GM21381 (cell line): Measurements from ENCODE around the gene AURKAIP1.
"Not testable (repeated sequence)": the region's sequence is repeated elsewhere in the genome, so short reads cannot be mapped to it uniquely, and the experiment has no call there.

Experiments used
- ATAC-seq: cut with Tn5 transposase; IDR thresholded peaks from one replicate; pipeline ENCODE4 v1.9.1; 2021; ENCODE audit warnings: mild to moderate bottlenecking, moderate library complexity; ENCODE audit not compliant: unreplicated experiment

The AURKAIP1 gene

DNA sequence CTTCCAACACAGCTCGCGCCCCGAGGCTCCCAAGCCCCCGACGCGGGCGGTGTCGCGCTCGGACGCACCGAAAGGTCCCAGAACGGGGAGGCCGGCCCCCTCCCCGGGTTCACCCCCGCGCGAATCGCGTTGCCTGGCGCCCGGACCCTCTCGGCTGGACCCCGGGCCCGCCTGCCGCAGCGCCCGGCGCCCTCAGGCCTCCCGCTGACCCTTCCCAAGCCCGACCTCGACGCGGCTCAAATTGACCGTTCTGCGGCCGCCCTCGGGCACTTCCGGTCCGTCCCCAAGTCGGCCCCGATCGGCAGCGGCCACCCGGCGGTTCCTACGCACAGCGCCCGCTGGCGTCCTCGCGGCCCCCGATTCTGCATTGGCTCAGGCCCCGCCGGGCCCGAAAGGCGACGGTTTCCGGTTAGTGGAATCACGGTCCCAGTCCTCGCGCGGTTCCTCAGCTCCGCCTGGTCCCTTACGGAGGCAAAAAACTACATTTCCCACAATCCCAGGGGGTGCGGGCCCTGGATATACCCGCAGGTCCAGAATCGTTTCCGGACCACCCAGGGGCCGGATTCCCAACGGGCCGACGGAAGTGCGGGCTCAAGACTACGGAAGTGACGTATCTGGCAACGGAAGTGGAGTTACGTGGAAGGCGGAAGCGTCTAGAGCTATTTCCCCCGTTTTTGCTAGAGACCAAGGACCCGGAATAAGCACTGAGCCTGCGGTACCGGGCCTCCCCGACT lies at the start of gene AURKAIP1:
TSS of gene AURKAIP1 (minus strand) at position 279 of the 734 bp plus-strand sequence. CDS start 451 bp downstream, outside the sequence.
- peak; percentile 78 for ATAC-seq

DNA sequence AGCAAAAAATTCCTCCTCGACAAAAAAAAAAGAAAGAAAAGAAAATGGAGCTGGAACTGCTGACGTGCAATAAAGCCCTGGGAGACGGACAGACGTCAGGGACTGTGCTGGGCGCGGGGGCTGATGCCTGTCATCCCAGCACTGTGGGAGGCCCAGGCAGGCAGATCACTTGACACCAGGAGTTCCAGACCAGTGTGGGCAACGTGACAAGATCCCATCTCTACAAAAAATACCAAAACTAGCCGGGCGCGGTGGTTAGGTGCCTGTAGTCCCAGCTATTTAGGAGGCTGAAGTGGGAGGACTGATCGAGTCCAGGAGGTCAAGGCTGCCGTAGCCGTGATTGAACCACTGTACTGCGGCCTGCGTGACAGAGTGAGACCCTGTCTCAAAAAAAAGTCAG lies 49.7 kb upstream of the AURKAIP1 start:
- no peak for ATAC-seq

DNA sequence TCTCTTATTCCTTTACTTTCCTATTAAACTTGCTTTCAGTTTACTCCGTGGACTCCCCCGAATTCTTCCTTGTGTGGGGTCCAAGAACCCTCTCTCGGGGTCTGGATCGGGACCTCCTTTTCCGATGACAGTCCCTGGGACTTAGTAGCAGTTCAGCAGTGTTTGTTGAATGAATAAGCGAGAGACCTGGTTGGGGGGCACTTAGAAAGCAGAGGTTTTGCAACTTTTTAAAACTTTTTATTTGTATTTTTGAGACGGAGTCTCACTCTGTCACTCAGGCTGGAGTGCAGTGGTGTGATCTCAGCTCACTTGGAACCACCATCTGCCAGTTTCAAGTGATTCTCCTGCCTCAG lies 48.2 kb upstream of the AURKAIP1 start:
- no peak for ATAC-seq

DNA sequence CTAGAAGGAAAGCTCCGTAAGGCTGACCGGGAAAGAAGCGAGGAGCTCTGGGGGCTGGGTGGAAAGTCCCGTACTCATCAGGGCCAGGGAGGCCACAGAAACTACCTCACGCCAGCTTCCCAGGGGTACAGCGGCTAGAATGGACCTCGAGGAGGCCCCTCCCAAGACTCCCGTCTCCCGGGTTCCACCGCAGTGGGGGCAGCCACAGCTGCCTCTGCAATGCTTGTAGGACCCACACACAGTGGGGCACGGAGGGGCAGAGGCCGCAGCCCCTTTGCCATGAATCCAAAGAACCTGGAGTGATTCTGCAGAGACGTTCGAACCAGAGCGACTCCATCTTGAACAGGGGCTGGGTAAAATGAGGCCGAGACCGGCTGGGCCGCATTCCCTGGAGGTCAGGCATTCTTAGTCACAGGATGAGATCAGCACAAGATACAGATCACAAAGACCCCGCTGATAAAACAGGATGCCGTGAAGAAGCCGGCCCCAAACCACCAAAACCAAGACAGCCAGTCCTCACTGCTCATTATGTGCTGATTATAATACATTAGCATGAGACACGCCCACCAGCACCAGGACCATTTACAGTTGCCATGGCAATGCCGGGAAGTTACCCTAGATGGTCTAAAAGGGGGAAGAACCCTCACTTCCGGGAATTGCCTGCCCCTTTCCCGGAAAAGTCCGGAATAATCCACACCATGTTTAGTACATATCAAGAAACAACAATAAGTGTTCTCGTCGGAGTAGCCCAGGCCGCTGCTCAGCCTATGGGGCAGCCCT lies 47.6 kb upstream of the AURKAIP1 start:
- ATAC-seq = no peak

DNA sequence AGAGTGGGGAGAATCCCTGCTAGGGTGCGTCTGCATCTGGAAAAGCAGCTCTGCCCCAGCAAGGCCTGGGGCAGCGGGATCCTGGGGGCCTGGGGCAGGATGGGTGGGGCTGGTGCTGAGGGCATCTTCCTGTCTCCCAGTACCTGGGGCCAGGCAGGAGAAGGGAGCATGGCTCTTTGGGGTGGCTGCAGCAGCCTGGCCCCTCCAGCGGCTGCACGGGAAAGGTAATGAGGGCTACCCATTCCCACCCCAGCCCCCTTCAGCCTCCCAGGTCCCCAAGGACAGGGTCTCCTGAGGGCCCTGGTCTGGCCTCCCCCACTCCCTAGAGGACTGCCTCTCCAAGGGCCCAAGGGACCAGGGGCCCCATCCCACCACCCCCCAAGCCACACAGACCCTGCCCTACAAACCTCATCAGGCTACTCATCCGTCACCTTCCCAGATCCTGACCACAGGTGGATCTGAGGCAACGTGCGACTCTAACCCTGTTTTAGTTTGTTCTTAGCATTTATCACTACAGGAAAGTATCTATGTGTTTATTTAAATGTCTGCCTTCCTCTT lies 47.0 kb upstream of the AURKAIP1 start:
- ATAC-seq = no peak

DNA sequence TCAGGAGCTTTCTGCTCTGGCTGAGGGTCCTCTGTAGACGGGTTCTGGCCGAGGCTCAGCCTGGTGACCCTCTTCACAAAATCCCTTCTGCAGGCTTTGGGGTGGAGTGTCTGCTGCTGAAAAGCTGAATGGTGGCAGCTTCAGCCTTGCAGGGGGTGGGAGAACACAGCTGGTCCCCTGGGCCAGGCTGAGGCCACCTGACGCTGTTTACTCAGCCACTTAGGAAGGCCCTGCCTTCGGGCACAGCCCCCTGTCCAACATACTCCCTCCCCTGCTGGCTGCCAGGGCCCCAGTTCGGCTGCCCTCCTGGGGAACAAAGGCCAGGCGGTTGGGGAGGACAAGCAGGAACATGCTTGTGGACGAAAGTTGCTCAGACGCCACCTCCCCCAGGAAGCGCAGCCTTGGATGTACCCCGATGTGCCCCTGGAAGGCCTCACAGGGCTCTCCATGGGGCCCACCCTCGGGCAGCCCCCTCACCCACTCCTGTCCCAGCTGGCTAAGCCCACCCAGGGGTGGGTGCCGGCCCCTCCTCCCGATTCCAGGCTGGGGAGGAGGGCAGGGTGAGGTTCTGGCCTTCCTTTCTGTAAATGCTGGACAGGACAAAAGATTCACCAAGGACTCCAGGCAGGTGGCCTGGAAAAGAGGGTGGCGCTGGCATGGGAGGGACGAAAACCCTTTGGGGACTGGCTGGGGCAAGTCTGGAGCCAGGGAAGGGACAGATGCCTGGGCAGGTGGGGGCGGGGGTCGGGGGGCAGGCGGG lies 46.3 kb upstream of the AURKAIP1 start, which contains the start of gene ANKRD65:
TSS of gene ANKRD65 (minus strand) at position 130 of the 760 bp plus-strand sequence. CDS start 271 bp downstream, outside the sequence.
- no peak for ATAC-seq

DNA sequence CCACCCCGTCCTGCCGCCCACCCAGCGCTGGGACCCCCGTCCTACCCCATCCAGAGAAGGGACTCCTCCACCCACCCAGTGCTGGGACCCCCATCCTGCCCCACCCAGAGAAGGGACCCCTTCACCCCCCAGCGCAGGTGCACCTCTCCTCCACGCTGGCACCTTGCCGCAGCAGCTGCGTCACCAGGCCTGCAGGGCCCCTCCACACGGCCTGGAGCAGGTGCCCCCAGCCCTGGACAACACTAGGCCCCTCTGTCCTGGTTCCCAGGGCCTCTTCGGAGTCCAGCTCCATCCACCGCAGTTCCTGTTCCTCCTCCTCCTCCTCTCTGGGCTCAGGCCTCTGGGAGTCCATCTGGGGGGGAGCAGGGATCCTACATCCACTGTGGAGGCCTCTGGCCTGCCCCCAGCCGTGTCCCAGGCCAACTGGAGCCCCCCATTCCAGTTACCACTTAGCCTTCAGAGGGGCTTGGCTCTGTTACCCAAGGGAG lies 45.7 kb upstream of the AURKAIP1 start:
- no peak for ATAC-seq

DNA sequence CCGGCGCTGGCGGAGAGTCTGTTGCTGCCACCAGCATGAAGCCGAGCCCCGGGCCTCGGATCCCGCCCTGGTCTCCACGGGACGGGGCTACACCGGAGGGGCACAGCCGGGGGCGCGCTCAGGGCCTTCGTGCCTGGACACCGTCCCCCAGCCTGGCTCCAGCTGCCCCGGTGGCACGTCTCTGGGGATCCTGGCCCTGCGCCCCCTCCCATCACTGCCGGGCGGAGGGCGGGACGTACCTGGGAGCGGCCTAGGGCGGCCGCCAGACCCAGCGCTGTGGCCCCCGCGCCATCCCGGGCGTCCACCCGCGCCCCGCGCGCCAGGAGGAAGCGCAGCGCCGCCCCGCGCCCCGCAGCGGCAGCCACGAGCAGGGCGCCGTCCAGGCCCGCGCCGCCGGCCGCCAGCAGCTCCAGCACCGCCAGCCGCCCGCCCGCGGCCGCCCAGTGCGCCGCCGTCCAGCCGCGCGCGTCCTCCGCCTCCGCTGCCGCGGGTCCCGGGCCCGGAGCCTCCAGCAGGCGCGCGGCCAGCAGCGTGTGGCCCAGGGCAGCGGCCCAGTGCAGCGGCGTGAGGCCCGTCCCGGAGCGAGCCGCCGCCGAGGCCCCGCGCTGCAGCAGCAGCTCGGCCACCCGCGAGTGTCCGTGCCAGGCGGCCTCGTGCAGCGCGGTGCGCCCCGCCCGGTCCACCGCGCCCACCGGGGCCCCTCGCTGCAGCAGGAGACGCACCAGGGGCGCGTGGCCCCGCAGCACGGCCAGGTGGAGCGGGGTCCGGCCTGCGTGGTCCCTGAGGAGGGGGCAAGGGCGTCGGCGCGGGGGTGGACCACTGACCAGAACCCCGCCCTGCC lies 45.0 kb upstream of the AURKAIP1 start:
- no peak for ATAC-seq

DNA sequence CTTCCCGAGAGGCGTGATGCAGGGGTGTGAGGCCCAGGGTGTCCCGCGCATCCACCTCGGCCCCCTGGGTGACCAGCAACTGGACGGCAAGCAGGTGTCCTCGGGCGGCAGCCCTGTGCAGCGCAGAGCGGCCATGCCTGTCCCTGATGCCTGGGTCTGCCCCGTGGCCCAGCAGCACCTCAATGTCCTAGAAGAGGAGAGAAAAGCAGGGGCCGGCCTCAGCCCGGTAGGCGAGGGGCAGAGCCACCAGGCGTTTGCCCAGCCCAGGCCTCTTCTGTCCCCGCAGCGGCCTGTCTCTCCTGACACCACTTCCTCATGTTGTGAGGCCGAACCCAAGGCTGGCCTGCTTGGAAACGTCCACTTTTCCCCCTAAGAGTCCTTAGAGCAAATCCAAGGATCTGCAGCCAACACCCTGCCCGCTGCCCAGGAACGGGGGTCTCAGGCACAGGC lies 44.4 kb upstream of the AURKAIP1 start:
- no peak for ATAC-seq

DNA sequence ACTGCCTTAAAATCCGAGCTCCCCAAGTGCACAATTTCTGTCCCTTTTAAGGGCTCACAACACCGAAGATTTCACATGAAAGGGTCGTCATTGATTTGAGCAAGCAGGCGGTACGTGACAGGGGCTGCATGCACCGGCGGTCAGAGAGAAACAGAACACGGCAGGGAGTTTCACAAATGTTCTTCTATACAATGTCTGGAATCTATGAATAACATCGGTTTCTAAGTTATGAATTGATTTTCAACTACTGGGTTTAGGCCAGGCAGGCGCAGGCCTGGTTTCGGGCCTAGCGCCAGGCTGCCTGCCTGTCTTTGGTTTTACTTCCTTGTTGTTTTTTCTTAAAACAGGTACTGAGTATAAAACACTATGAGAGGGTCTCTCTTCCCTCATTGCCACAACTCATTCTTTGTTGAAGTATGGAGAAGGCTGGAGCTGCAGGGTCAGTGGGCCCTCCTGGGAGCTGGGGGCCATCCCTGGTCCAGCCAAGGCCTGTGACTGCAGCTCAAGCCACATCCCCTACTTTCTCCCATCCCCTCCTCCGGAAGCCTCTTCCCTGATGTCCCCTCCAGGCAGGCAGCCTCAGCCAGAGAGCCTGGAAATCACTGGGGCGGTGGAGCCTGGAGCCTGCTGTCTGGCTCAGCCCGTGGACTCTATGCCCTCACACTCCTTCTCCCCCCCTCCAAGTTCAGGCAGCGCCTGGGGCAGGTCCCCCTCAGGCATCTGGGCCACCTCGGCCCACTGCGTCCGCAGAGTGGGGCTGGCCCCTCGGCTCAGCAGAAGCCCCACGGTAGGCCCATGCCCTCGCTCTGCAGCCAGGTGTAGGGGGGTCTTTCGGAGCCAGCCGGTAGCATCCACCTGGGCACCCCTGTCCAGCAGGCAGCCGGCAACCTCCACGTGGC lies 43.7 kb upstream of the AURKAIP1 start:
- ATAC-seq = no peak

DNA sequence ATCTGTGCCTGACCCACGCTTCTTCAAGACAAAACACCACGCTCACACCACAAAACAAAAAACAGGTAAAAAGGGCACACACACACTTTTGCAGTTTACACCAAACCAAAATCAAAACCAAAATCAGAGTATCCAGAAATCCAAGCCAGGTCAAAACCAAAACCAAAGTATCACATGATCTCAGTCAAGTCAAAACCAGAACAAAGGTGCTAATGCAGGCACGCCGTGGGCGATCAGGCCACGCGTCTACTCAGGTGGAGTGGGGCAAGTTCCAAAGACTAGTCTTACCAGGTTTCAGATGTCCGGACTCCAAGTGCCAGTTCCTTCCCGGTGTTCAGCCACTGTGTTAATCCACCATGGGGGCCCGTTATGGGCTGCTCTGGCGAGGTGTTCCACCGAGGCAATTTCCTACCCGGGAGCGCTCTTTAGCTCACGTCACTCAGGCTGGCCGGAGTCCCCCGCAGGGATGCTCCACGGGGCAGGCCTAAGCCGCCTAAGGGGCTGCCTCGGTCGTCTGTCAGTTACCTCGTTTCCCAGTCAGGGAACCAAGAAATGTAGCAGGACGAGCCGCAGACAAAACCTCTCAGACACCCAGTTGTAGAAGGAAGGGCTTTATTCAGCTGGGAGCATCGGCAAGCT lies 42.9 kb upstream of the AURKAIP1 start:
- not testable (repeated sequence) for ATAC-seq

DNA sequence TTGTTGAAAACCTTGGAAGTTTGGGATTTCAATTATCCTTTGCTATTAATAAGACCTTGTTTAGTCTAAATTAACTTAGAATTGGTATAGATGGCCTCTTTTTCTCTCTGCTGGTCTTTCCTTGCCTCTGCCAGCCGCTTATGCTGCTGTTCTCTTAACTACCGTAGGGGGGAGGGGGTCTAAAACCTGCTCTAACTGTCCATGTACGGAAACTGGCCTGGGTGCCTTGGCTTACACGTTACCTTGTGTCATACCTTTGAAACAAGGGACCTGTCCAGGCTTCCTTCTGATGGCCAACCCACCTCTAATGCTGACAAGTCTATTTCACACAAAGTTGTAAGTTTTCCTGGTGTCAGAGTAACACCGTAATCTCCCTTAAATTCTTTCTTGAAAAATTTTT lies 42.4 kb upstream of the AURKAIP1 start:
- not testable (repeated sequence) for ATAC-seq

DNA sequence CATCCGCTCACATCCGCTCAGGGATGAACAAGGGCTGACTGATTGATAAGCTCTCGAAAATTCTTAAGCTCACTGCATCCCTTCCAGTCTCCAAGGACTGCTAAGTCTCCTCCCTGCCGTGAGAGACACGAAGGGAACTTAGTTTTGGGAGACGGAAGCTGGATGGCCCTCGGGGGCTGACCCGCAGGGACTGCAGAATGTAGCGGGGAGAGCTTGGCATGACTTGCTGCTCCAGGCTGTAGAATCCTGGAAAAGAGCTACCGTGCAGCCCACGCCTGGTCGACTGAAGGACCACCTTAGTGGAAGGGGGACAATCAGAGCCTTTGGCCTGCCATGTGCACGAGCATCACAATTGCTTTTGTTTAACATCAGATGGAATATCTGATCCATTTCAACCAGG lies 40.7 kb upstream of the AURKAIP1 start:
- no peak for ATAC-seq

DNA sequence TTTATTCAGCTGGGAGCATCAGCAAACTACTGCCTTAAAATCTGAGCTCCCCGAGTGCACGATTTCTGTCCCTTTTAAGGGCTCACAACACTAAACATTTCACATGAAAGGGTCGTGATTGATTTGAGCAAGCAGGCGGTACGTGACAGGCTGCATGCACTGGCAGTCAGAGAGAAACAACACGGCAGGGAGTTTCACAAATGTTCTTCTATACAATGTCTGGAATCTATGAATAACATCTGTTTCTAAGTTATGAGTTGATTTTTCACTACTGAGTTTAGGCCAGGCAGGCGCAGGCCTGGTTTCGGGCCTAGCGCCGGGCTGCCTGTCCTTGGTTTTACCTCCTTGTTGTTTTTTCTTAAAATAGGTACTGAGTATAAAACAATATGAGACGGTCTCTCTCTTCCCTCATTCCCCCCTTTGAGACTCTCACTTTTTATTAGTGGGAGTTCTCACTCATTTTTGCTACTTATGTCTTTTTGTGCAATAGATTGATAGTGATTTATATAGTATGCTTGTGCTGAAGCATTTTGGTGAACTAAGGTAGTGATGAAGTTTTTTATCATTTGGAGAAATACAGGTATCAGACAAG lies 37.4 kb upstream of the AURKAIP1 start:
- not testable (repeated sequence) for ATAC-seq

DNA sequence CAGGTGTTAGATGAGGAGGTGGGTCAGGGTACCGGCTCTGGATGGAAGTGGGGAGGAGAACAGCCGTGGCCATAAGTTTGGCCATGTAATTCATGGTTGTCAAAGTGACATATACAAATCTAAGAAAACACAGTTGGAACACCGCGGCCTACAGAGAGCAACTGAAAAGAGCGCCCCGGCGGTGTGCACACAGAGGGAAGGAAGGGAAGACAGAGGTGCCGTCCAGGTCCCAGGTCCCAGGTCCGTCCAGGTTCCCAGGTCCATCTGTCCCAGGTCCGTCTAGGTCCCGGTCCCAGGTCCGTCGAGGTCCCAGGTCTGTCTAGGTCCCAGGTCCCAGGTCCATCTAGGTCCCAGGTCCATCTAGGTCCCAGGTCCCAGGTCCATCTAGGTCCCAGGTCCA lies 36.6 kb upstream of the AURKAIP1 start:
- ATAC-seq = no peak

DNA sequence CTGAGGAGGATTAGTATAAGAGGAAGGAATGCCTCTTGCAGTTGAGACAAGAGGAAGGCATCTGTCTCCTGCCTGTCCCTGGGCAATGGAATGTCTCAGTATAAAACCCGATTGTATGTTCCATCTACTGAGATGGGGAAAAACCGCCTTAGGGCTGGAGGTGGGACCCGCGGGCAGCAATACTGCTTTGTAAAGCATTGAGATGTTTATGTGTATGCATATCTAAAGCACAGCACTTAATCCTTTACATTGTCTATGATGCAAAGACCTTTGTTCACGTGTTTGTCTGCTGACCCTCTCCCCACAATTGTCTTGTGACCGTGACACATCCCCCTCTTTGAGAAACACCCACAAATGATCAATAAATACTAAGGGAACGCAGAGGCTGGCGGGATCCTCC lies 35.2 kb upstream of the AURKAIP1 start:
- not testable (repeated sequence) for ATAC-seq

DNA sequence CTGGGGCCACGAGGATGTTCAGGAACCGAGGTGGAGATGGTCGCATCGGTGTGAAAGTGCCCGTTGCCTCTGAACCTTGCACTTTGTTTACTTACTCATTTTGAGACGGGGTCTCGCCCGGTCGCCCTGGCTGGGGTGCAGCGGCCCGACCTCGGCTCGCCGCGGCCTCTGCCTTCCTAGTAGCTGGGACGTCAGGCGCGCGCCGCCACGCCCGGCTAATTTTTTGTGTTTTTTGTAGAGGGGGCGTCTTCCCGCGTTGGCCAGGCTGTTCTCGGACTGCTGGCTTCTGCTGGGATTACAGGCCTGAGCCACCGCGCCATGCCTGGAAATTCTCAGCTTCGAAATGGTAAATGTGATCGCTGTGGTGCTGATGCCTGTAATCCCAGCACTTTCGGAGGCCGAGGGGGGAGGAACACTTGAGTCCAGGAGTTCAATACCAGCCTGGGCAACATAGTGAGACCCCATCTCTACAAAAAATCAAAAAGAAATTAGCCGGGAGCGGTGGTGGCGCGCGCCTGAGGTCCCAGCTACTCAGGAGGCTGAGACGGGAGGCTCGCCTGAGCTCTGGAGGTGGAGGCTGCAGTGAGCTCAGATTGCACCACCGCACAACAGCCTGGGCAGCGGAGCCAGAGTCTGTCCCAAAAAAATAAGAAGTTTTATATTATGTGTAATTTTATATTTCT lies 32.8 kb upstream of the AURKAIP1 start:
- peak; percentile 24 for ATAC-seq
